Measurements from ENCODE around the gene ZNF19.

The ZNF19 gene

GRCh38 chr16:71526111-71526631 lies 37.0 kb upstream of the ZNF19 start, which contains the start of gene CHST4:
Gene CHST4 (plus strand): TSS chr16:71526426. CDS start chr16:71536678, 10,252 bp downstream.
- no peak within 1 kb of the TSS for H3K4me3 ChIP-seq (ENCODE audit: control insufficient read depth, low read depth, low read length)
- TF ChIP-seq, protein P1, sequence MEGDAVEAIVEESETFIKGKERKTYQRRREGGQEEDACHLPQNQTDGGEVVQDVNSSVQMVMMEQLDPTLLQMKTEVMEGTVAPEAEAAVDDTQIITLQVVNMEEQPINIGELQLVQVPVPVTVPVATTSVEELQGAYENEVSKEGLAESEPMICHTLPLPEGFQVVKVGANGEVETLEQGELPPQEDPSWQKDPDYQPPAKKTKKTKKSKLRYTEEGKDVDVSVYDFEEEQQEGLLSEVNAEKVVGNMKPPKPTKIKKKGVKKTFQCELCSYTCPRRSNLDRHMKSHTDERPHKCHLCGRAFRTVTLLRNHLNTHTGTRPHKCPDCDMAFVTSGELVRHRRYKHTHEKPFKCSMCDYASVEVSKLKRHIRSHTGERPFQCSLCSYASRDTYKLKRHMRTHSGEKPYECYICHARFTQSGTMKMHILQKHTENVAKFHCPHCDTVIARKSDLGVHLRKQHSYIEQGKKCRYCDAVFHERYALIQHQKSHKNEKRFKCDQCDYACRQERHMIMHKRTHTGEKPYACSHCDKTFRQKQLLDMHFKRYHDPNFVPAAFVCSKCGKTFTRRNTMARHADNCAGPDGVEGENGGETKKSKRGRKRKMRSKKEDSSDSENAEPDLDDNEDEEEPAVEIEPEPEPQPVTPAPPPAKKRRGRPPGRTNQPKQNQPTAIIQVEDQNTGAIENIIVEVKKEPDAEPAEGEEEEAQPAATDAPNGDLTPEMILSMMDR (IDR thresholded peaks at IDR 0.05; ENCODE audit: control insufficient read depth, insufficient read depth, low read depth, low read length, missing control alignments): no peak
- peak; percentile 7 for DNase-seq (ENCODE audit: low read depth)

DNA sequence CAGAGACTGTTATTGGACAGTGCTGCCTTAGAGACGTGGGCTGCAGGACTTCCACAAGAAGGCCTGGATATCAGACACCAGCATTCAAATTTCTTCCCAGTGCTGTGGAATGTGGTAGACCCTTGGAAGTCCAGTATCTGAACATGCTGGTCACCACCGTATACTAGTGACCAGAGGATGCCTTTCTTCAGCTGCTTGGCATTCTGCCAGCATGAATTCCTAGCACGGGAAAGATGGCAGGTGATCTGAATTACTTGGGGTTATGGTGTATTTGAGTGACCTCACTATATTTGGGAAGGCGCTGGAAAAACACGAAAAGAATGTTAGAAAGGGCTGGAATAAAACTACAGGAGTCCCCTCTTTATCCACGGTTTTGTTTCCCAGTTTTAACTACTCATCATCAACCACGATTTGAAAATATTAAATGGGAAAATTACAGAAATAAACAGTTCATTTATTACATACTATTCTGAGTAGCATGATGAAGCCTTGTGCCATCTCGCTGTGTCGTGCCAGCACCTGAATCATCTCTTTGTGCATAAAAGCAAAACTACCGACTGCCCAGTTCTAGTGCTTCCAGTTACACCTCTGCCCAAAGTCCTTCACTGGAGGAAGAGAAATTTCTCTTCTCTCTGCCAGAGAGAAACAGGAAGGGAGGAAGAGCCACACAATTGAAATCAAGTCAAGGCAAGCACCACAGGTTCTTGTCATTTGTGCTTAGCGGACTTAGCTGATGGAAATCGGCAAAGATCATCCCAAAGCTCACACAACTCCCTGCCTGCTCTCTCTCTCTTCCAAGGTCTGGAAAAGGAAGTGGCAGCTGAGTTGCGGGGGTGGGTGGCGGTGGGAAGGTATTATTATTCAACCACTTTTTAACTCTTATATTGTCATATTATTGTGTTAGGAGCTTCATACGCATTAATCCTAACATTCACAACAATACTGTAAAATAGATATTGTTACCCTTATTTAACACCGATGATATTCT lies 35.7 kb upstream of the ZNF19 start:
- H3K4me3 ChIP-seq (ENCODE audit: control insufficient read depth, low read depth, low read length): no peak overlapping the region
- no peak for DNase-seq (ENCODE audit: low read depth)
- TF ChIP-seq, protein P1 (IDR thresholded peaks at IDR 0.05; ENCODE audit: control insufficient read depth, insufficient read depth, low read depth, low read length, missing control alignments): no peak

GRCh38 chr16:71520550-71520949 lies 31.4 kb upstream of the ZNF19 start:
- H3K4me3 ChIP-seq (ENCODE audit: control insufficient read depth, low read depth, low read length): no peak overlapping the region
- no peak for DNase-seq (ENCODE audit: low read depth)
- TF ChIP-seq, protein P1 (IDR thresholded peaks at IDR 0.05; ENCODE audit: control insufficient read depth, insufficient read depth, low read depth, low read length, missing control alignments): no peak

DNA sequence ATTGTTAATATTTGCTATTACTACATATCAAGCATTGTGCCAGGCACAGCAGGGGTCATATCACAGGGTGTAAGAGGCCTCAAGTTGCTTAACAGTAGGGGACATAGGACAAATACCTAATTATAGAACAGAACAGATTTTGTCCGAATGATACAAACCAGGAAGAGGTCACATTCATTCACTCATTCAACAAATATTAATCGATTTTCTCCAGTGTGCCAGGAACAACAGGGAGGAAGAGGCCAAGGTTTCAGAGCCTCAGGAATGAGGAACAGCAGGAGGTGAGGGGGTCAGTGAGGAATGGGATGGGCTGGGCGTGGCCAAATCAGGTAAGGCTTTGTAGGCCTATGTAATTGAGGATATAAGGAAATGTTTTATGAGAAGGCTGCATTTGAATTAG lies 25.9 kb upstream of the ZNF19 start:
- H3K4me3 ChIP-seq (ENCODE audit: control insufficient read depth, low read depth, low read length): no peak overlapping the region
- TF ChIP-seq, protein P1 (IDR thresholded peaks at IDR 0.05; ENCODE audit: control insufficient read depth, insufficient read depth, low read depth, low read length, missing control alignments): no peak
- DNase-seq (ENCODE audit: low read depth): no peak

GRCh38 chr16:71514476-71514875 lies 25.4 kb upstream of the ZNF19 start:
- no peak overlapping the region for H3K4me3 ChIP-seq (ENCODE audit: control insufficient read depth, low read depth, low read length)
- TF ChIP-seq, protein P1 (IDR thresholded peaks at IDR 0.05; ENCODE audit: control insufficient read depth, insufficient read depth, low read depth, low read length, missing control alignments): no peak
- DNase-seq (ENCODE audit: low read depth): no peak

DNA sequence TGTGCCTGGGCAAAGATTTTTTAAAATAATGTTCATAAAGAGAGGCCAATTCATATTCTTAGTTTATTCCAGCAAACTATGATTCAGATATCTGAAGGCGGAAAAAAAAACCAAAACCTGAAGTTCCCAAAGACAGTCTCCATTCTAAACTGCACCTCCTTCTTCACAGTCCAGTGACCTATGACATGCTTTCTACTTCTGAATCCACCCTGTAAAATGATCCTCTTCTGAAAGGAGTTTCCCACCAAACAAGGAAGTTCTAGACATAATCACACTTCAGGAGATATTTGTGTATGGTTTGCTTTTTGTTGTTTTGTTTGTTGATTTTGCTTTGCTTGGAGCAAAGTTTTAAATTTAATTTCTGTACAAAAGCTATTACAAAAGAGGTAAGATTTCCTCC lies 24.2 kb upstream of the ZNF19 start:
- no peak overlapping the region for H3K4me3 ChIP-seq (ENCODE audit: control insufficient read depth, low read depth, low read length)
- no peak for DNase-seq (ENCODE audit: low read depth)
- TF ChIP-seq, protein P1 (IDR thresholded peaks at IDR 0.05; ENCODE audit: control insufficient read depth, insufficient read depth, low read depth, low read length, missing control alignments): no peak

Measured in AG09309 (cell line).